ENCODE measurements around the gene SIL1. TPM values are rescaled to one million over a fixed set of nuclear protein-coding genes. Genes with fewer than 3 reads are reported as not detected.
A peak's percentile ranks its signal among the peaks of the same experiment; 100 is the strongest.

The SIL1 gene
- total RNA-seq, 1 donor from 2014 or later: 35.6 TPM

DNA sequence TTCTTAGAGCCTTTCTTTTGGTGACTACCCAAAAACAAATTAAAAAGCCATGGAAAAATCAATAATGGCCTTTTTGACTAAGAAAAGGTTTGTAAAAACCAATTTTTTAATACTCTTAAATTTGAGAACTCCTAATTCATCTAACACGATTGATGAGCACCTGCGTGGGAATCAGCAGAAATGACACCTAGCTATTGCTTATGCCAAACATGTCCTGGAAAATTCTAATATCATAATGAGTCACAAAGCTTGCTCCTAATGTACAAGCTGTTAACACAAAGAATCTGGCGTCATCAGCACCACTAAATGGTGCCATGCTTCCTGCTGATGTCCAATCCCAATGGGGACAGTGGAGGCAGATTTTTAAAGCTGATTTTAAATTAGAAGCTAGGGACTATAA lies 176.8 kb downstream of the SIL1 start:
- Histone ChIP-seq H3K4me1 (peaks cover 24% of the 10 kb centered on the region), H3K27me3 (no peaks in the 10 kb centered on the region), H3K36me3 (peaks cover 0 to 8% of the 10 kb centered on the region in 2 donors), H3K27ac (no peak overlapping the region), H3K9me3 (no peaks in the 10 kb centered on the region), H3K4me3 (no peak overlapping the region)
- intact Hi-C loops (cut with DNase I): no loop called here
- TF ChIP-seq POLR2AphosphoS5 (IDR thresholded peaks at IDR 0.05; ENCODE audit: insufficient read depth in 1 of 2, low read depth in 1 of 2) (no peak), POLR2A (IDR thresholded peaks at IDR 0.05) (no peak)
- TF ChIP-seq, protein P1, sequence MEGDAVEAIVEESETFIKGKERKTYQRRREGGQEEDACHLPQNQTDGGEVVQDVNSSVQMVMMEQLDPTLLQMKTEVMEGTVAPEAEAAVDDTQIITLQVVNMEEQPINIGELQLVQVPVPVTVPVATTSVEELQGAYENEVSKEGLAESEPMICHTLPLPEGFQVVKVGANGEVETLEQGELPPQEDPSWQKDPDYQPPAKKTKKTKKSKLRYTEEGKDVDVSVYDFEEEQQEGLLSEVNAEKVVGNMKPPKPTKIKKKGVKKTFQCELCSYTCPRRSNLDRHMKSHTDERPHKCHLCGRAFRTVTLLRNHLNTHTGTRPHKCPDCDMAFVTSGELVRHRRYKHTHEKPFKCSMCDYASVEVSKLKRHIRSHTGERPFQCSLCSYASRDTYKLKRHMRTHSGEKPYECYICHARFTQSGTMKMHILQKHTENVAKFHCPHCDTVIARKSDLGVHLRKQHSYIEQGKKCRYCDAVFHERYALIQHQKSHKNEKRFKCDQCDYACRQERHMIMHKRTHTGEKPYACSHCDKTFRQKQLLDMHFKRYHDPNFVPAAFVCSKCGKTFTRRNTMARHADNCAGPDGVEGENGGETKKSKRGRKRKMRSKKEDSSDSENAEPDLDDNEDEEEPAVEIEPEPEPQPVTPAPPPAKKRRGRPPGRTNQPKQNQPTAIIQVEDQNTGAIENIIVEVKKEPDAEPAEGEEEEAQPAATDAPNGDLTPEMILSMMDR (IDR thresholded peaks at IDR 0.05): no peak
- DNase-seq (ENCODE audit: extremely low spot score in 2 of 2): peak in 1 of 2 donors; percentile 40

DNA sequence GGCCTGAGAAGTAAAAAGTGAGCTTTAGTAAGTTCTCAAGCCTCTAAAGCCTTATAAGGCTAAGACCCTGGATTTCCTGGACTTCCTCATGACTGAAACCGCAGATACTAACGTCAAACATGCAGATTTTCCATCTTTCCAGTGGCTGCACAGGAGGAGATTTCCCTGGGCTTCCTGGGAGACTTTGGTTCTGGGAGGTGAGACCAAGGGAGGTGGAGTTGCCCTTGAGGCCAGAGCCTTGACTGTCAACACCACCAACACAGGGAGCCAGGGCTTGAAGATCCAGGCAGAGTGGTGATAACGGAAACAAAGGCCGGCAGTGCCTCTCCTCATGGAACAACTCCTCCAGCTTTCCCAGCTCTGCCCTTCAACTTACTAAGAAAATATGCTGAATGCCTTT lies 178.3 kb downstream of the SIL1 start:
- no peak overlapping the region for H3K27ac ChIP-seq
- peaks cover 24% of the 10 kb centered on the region for H3K4me1 ChIP-seq
- no peak overlapping the region for H3K4me3 ChIP-seq
- TF ChIP-seq POLR2AphosphoS5 (IDR thresholded peaks at IDR 0.05; ENCODE audit: insufficient read depth in 1 of 2, low read depth in 1 of 2) (no peak), POLR2A (IDR thresholded peaks at IDR 0.05) (no peak)
- TF ChIP-seq, protein P1 (IDR thresholded peaks at IDR 0.05): no peak
- DNase-seq (ENCODE audit: extremely low spot score in 2 of 2): peak in 1 of 2 donors; percentile 69
- peaks cover 0 to 8% of the 10 kb centered on the region in 2 donors for H3K36me3 ChIP-seq
- H3K9me3 ChIP-seq: no peaks in the 10 kb centered on the region
- H3K27me3 ChIP-seq: no peaks in the 10 kb centered on the region
- intact Hi-C loops (cut with DNase I): no loop called here

DNA sequence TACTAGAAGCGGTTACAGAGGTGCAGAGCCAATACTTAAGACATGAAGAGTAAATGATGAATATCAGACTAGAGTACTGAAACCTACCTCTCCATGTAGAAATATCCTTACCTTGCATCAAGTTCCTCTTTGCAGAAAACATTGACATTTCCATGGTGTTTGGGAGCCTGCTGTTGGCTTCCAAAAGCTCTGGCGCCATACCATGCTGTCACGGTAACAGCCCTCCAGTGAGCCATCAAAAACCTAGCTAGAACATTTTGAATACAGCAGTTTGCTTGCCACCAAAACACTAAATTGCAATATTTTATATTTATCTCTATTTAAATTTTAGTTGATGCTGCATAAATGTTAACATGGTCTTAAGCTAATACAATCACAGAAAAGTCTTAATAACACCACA lies 179.0 kb downstream of the SIL1 start:
- peaks cover 0 to 8% of the 10 kb centered on the region in 2 donors for H3K36me3 ChIP-seq
- intact Hi-C loops (cut with DNase I): no loop called here

DNA sequence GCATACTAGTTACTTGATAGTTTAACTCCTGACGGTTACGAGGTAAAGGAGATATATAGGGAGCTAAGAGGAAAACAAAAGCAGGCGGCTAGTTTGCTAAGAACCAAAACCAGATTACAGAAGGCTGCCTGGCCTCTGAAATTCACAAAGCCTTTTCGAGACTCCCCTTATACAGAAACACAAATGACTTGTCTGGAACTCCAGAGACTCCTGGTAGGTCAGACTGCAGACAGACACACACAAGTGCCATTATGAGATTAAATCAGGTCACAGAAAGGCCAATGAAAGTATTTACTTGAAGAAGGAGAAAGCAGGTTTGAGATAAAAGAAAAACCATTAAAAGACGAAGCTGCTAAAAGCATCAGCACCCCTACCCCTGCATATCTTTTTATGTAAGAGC lies 180.5 kb downstream of the SIL1 start:
- Histone ChIP-seq H3K9me3 (no peaks in the 10 kb centered on the region), H3K27ac (no peak overlapping the region), H3K36me3 (peaks cover 0 to 8% of the 10 kb centered on the region in 2 donors), H3K4me1 (peaks cover 18% of the 10 kb centered on the region), H3K4me3 (no peak overlapping the region), H3K27me3 (no peaks in the 10 kb centered on the region)
- intact Hi-C loops (cut with DNase I): no loop called here
- TF ChIP-seq, protein P1 (IDR thresholded peaks at IDR 0.05): no peak
- TF ChIP-seq POLR2AphosphoS5 (IDR thresholded peaks at IDR 0.05; ENCODE audit: insufficient read depth in 1 of 2, low read depth in 1 of 2) (no peak), POLR2A (IDR thresholded peaks at IDR 0.05) (no peak)
- DNase-seq (ENCODE audit: extremely low spot score in 2 of 2): peak in 1 of 2 donors; percentile 11

More for the DNA sequence above, 179.0 kb downstream of the SIL1 start:
- TF ChIP-seq POLR2A (IDR thresholded peaks at IDR 0.05): no peak
- TF ChIP-seq, protein P1 (IDR thresholded peaks at IDR 0.05): no peak
- no peak for TF ChIP-seq POLR2AphosphoS5 (IDR thresholded peaks at IDR 0.05; ENCODE audit: insufficient read depth in 1 of 2, low read depth in 1 of 2)
- H3K4me1 ChIP-seq: peaks cover 28% of the 10 kb centered on the region
- H3K27me3 ChIP-seq: no peaks in the 10 kb centered on the region
- DNase-seq (ENCODE audit: extremely low spot score in 2 of 2): peak in 1 of 2 donors; percentile 18
- no peak overlapping the region for H3K4me3 ChIP-seq
- H3K27ac ChIP-seq: no peak overlapping the region
- no peaks in the 10 kb centered on the region for H3K9me3 ChIP-seq

DNA sequence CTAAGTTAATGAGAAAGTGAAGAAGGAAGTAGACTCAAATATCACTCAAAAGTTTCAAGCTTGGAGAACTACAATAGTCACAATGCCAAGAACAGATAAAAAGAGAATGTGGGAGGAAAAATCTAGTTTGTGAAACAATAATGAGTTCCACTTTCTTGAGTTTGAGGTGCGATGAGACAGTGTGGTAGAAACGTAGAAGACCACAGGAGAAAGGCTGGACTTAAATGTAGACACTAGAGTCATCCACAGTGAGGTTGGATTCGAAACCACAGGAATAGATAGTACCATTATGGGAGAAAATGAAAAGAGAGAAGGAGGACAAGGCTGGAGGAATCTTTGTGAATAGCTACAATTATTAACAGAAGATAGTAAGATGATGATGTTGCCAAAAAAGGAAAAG lies 182.0 kb downstream of the SIL1 start:
- H3K4me1 ChIP-seq: peaks cover 12% of the 10 kb centered on the region
- H3K27me3 ChIP-seq: no peaks in the 10 kb centered on the region
- TF ChIP-seq POLR2AphosphoS5 (IDR thresholded peaks at IDR 0.05; ENCODE audit: insufficient read depth in 1 of 2, low read depth in 1 of 2) (no peak), POLR2A (IDR thresholded peaks at IDR 0.05) (no peak)
- TF ChIP-seq, protein P1 (IDR thresholded peaks at IDR 0.05): no peak
- H3K4me3 ChIP-seq: no peak overlapping the region
- no peak for DNase-seq (ENCODE audit: extremely low spot score in 2 of 2)
- intact Hi-C loops (cut with DNase I): no loop called here
- H3K36me3 ChIP-seq: peaks cover 0 to 8% of the 10 kb centered on the region in 2 donors
- H3K27ac ChIP-seq: no peak overlapping the region
- H3K9me3 ChIP-seq: no peaks in the 10 kb centered on the region

Measured in vagina (tissue), 2 donors.